Stimulated activated CD8-positive, alpha-beta memory T cell treated with anti-CD3 and anti-CD28 coated beads, Interleukin-7, amount 100 ng/mL, for 1 hour (primary cell): ENCODE results near the gene TNFRSF25.

Source experiments
- DNase-seq, 2 donors: peaks; one replicate each; pipeline ENCODE4 v3.0.0-alpha.2; 2020; ENCODE audit warnings: low read depth in 2 of 2

Gene TNFRSF25

GRCh38 chr1:6418668-6419396 is 47.1 kb downstream of the TNFRSF25 start:
- no peak for DNase-seq

GRCh38 chr1:6417961-6418667 is 47.9 kb downstream of the TNFRSF25 start:
- DNase-seq = no peak

- DNase-seq = no peak
Measured at GRCh38 chr1:6416906-6417305, 49.1 kb downstream of the TNFRSF25 start.

GRCh38 chr1:6416295-6416656 is 49.7 kb downstream of the TNFRSF25 start:
- no peak for DNase-seq

DNA sequence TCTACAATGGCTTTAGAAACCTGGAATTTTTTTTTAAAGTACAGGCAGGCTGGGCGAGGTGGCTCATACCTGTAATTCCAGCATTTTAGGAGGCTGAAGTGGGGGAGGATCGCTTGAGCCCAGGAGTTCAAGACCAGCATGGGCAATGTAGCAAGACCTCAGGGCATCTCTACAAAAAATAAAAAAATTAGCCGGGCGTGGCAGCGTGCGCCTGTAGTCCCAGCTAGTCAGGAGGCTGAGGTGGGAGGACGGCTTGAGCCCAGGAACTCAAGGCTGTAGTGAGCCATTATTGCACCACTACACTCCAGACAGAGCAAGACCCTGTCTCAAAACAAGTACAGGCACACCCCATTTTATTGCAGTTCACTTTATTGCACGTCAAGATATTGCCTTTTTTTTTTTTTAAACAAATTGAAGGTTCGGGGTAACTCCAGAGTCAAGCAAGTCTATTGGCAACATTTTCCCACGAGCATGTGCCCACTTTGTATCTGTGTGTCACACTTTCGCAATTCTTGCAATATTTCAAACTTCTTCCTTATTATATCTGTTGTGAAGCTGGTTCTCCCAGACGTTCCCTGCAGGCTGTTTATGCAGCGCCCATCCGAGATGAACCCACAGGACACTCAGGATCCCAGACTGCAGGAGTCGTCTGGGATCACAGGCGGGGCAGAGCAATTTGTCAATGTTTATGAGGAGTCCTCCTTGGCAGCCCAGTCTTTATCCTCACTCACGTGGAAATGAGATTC is 50.9 kb downstream of the TNFRSF25 start:
- no peak for DNase-seq

DNA sequence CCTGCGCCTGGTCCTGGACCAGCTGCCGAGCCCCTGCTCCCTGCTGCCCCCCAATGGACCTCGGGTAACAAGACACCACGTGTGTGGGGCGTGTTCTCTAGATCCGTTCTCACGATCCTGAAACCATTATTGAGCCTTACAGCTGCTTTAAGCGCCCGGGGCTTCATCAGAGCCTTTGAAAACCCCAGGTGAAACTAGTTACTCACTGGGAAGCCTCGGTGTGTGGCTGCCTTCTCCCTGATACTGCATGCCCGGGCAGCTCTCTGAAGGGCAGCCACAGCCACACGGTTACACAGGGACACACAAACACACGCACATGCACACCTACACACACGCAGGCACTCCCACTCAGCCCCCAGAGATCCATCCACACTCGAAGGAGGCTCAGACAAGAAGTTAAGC is 51.5 kb downstream of the TNFRSF25 start:
- DNase-seq = no peak

DNA sequence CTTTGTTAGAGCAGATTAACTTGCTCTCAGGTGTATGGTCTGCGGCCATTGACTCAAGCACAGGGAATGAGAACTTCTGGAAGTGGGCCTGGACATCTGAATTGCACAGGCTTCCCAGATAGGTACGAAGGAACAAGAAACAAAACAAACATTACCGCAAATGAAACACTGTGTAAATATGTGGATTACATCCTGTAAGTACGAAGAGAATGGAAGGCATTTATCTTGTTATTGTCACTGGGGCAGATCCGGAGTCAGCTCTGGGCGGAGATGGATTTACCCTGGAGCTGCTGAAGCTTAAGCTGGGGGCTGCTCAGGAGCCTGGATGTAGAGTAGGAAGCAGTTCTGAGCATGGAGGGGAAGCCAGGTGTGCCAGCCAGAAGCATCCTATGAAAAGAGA is 53.1 kb downstream of the TNFRSF25 start:
- no peak for DNase-seq
